Measurements from ENCODE around the gene CGGBP1. TPM values are rescaled to one million over a fixed set of nuclear protein-coding genes. Genes with fewer than 3 reads are reported as not detected.

The CGGBP1 gene
- total and polyA plus RNA-seq, 2 donors (not counting 1 experiment from before 2014, with no cell fraction given), result 57.3 to 121 TPM

- H3K27ac Mint-ChIP-seq, result no peak overlapping the region
- WGBS (ENCODE audit: insufficient coverage), result 100% methylated on average over 1 of the region's 1 CpG
- no peak overlapping the region for H3K27ac ChIP-seq (ENCODE audit: low read length in 2 of 2)
- H3K9me3 Mint-ChIP-seq (ENCODE audit: insufficient read depth), result peaks cover 6% of the 10 kb centered on the region
- intact Hi-C loops (cut with micrococcal nuclease), result loop anchor here (2.0 kb wide), 1 partner anchor 14 kb away; no protein-coding TSS in a partner anchor
- no peak overlapping the region for H3K4me2 ChIP-seq (replicated peaks; ENCODE audit: low read depth, low read length, poor library complexity, severe bottlenecking)
- no peak overlapping the region for H3K4me3 Mint-ChIP-seq
- no peaks in the 10 kb centered on the region for H3K4me1 ChIP-seq (ENCODE audit: control insufficient read depth in 2 of 2, insufficient read depth in 2 of 2, low read length in 2 of 2)
- CTCF ChIA-PET, result no interaction called here
- DNase-seq (no peak), ATAC-seq (ENCODE audit: low read depth) (no peak)
- H3K27me3 Mint-ChIP-seq, result no peaks in the 10 kb centered on the region
- H3K9ac ChIP-seq (ENCODE audit: low read length), result no peak overlapping the region
- H3K4me1 Mint-ChIP-seq, result peaks cover 3% of the 10 kb centered on the region
- TF ChIP-seq EZH2 (IDR thresholded peaks at IDR 0.05; ENCODE audit: borderline replicate concordance, insufficient read depth, low read depth, low read length, poor library complexity, severe bottlenecking), result no peak
- TF ChIP-seq, protein P1, sequence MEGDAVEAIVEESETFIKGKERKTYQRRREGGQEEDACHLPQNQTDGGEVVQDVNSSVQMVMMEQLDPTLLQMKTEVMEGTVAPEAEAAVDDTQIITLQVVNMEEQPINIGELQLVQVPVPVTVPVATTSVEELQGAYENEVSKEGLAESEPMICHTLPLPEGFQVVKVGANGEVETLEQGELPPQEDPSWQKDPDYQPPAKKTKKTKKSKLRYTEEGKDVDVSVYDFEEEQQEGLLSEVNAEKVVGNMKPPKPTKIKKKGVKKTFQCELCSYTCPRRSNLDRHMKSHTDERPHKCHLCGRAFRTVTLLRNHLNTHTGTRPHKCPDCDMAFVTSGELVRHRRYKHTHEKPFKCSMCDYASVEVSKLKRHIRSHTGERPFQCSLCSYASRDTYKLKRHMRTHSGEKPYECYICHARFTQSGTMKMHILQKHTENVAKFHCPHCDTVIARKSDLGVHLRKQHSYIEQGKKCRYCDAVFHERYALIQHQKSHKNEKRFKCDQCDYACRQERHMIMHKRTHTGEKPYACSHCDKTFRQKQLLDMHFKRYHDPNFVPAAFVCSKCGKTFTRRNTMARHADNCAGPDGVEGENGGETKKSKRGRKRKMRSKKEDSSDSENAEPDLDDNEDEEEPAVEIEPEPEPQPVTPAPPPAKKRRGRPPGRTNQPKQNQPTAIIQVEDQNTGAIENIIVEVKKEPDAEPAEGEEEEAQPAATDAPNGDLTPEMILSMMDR (IDR thresholded peaks at IDR 0.05), result no peak
- H2AFZ ChIP-seq (ENCODE audit: insufficient read depth, low read depth, low read length, poor library complexity, severe bottlenecking), result no peak overlapping the region
- H3K27me3 ChIP-seq (replicated peaks in 1 of 4; ENCODE audit: control extremely low read depth in 1 of 4, control insufficient read depth in 3 of 4, insufficient read depth in 4 of 4, low read length in 3 of 4), result no peaks in the 10 kb centered on the region
- POLR2A ChIA-PET, result no interaction called here
- H3K4me3 ChIP-seq (ENCODE audit: control extremely low read depth in 1 of 5, extremely low read depth in 1 of 5, insufficient read depth in 1 of 5, low read depth in 2 of 5, low read length in 4 of 5), result no peak overlapping the region
- peaks cover 0 to 1% (median 0%) of the 10 kb centered on the region in 3 donors for H3K9me3 ChIP-seq (ENCODE audit: control extremely low read depth in 1 of 3, control insufficient read depth in 2 of 3, insufficient read depth in 1 of 3, low read length in 2 of 3)
- peaks cover 8 to 13% of the 10 kb centered on the region in 2 experiments for H3K36me3 ChIP-seq (replicated peaks in 1 of 2; ENCODE audit: control extremely low read depth in 1 of 2, control insufficient read depth in 1 of 2, extremely low read depth in 1 of 2, insufficient read depth in 2 of 2, low read length in 1 of 2)
- H4K20me1 ChIP-seq (ENCODE audit: control insufficient read depth, insufficient read depth, low read length, poor library complexity, severe bottlenecking), result no peaks in the 10 kb centered on the region
- peaks cover 5% of the 10 kb centered on the region for H3K79me2 ChIP-seq (ENCODE audit: control insufficient read depth, insufficient read depth, low read length)
Measured at GRCh38 chr3:88093266-88093665, 34.5 kb upstream of the CGGBP1 start.

DNA sequence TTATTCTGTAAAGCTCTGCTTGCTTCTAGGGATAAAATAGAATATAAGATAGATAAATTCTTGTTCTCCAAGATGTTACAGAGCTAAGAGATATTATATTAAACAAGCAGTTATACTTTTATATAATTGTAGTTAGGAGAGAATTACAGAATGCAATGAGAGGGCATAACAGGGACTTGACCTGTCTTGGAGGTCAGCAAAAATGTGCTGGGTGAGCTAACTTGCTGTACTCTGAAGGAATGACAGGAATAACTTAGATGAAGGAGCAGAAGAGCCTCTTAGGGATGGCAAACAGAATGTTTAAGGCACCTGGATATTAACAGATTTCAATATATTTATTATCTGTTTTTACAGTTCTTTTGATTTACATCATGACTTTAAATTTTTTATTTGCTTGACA, 33.5 kb upstream of the CGGBP1 start:
- Histone ChIP-seq H2AFZ (ENCODE audit: insufficient read depth, low read depth, low read length, poor library complexity, severe bottlenecking) (no peak overlapping the region), H3K9me3 (ENCODE audit: control extremely low read depth in 1 of 3, control insufficient read depth in 2 of 3, insufficient read depth in 1 of 3, low read length in 2 of 3) (peaks cover 0 to 1% (median 0%) of the 10 kb centered on the region in 3 donors), H3K9ac (ENCODE audit: low read length) (no peak overlapping the region), H3K4me2 (replicated peaks; ENCODE audit: low read depth, low read length, poor library complexity, severe bottlenecking) (no peak overlapping the region), H3K4me1 (ENCODE audit: control insufficient read depth in 2 of 2, insufficient read depth in 2 of 2, low read length in 2 of 2) (no peaks in the 10 kb centered on the region), H3K27ac (ENCODE audit: low read length in 2 of 2) (no peak overlapping the region), H3K79me2 (ENCODE audit: control insufficient read depth, insufficient read depth, low read length) (peaks cover 5% of the 10 kb centered on the region), H3K4me3 (ENCODE audit: control extremely low read depth in 1 of 5, extremely low read depth in 1 of 5, insufficient read depth in 1 of 5, low read depth in 2 of 5, low read length in 4 of 5) (no peak overlapping the region), H3K27me3 (replicated peaks in 1 of 4; ENCODE audit: control extremely low read depth in 1 of 4, control insufficient read depth in 3 of 4, insufficient read depth in 4 of 4, low read length in 3 of 4) (no peaks in the 10 kb centered on the region), H4K20me1 (ENCODE audit: control insufficient read depth, insufficient read depth, low read length, poor library complexity, severe bottlenecking) (no peaks in the 10 kb centered on the region), H3K36me3 (replicated peaks in 1 of 2; ENCODE audit: control extremely low read depth in 1 of 2, control insufficient read depth in 1 of 2, extremely low read depth in 1 of 2, insufficient read depth in 2 of 2, low read length in 1 of 2) (peaks cover 12 to 21% of the 10 kb centered on the region in 2 experiments)
- no peaks in the 10 kb centered on the region for H3K27me3 Mint-ChIP-seq
- no peak overlapping the region for H3K27ac Mint-ChIP-seq
- ChIA-PET CTCF (interaction anchor here (1.1 to 1.4 kb wide), 2 partner anchors 12 to 21 kb away, joined by 3 to 6 read pairs; no protein-coding TSS in a partner anchor), POLR2A (no interaction called here)
- no peak for ATAC-seq (ENCODE audit: low read depth)
- no peaks in the 10 kb centered on the region for H3K4me1 Mint-ChIP-seq
- TF ChIP-seq, protein P1 (IDR thresholded peaks at IDR 0.05), result no peak
- no peak for TF ChIP-seq EZH2 (IDR thresholded peaks at IDR 0.05; ENCODE audit: borderline replicate concordance, insufficient read depth, low read depth, low read length, poor library complexity, severe bottlenecking)
- intact Hi-C loops (cut with micrococcal nuclease), result loop anchor here (2.0 kb wide), 1 partner anchor 15 kb away; no protein-coding TSS in a partner anchor
- H3K4me3 Mint-ChIP-seq, result no peak overlapping the region
- DNase-seq, result no peak
- peaks cover 6% of the 10 kb centered on the region for H3K9me3 Mint-ChIP-seq (ENCODE audit: insufficient read depth)
